ENCODE results near the gene CLTRN.
A peak's percentile ranks its signal among the peaks of the same experiment; 100 is the strongest.
"Not testable (repeated sequence)": the region's sequence is repeated elsewhere in the genome, so short reads cannot be mapped to it uniquely, and the experiment has no call there.

Gene CLTRN

GRCh38 chrX:15664487-15665444, at the start of gene CLTRN:
CLTRN (minus strand) TSS chrX:15664805; CDS start chrX:15664775, 30 bp downstream.
- DNase-seq (no peak), ATAC-seq (no peak)
- peaks cover 6% of the 10 kb centered on the region for H3K27me3 Mint-ChIP-seq

GRCh38 chrX:15704273-15704672, 39.7 kb upstream of the CLTRN start:
- not testable (repeated sequence) for H3K36me3 Mint-ChIP-seq (ENCODE audit: low read depth)

More at GRCh38 chrX:15664487-15665444, at the start of gene CLTRN:
- Mint-ChIP-seq H3K9me3 (no peaks in the 10 kb centered on the region), H3K4me1 (no peaks in the 10 kb centered on the region), H3K4me3 (no peak within 1 kb of the TSS), H3K36me3 (ENCODE audit: low read depth) (no peaks in the 10 kb centered on the region), H3K27ac (no peak within 1 kb of the TSS)

GRCh38 chrX:15703809-15704208, 39.2 kb upstream of the CLTRN start:
- H3K36me3 Mint-ChIP-seq (ENCODE audit: low read depth); H3K27ac Mint-ChIP-seq; H3K9me3 Mint-ChIP-seq; H3K27me3 Mint-ChIP-seq; H3K4me3 Mint-ChIP-seq; DNase-seq; H3K4me1 Mint-ChIP-seq: not testable (repeated sequence)
- peak; percentile 33 for ATAC-seq

More at GRCh38 chrX:15704273-15704672, 39.7 kb upstream of the CLTRN start:
- H3K27me3 Mint-ChIP-seq, H3K27ac Mint-ChIP-seq, DNase-seq, H3K4me1 Mint-ChIP-seq, H3K4me3 Mint-ChIP-seq, ATAC-seq, H3K9me3 Mint-ChIP-seq: not testable (repeated sequence)

GRCh38 chrX:15702488-15703371, 38.1 kb upstream of the CLTRN start:
- DNase-seq (no peak), ATAC-seq (no peak)
- Mint-ChIP-seq H3K4me1 (no peaks in the 10 kb centered on the region), H3K9me3 (no peaks in the 10 kb centered on the region), H3K27me3 (no peaks in the 10 kb centered on the region), H3K27ac (no peak overlapping the region), H3K36me3 (ENCODE audit: low read depth) (peaks cover under 1% of the 10 kb centered on the region), H3K4me3 (no peak overlapping the region)

- H3K36me3 Mint-ChIP-seq (ENCODE audit: low read depth) = peaks cover 16% of the 10 kb centered on the region
- ATAC-seq (no peak), DNase-seq (no peak)
- H3K9me3 Mint-ChIP-seq = no peaks in the 10 kb centered on the region
- H3K4me3 Mint-ChIP-seq = no peak overlapping the region
- H3K4me1 Mint-ChIP-seq = peaks cover 5% of the 10 kb centered on the region
- no peak overlapping the region for H3K27ac Mint-ChIP-seq
- no peaks in the 10 kb centered on the region for H3K27me3 Mint-ChIP-seq
Observed at GRCh38 chrX:15696516-15696915, 31.9 kb upstream of the CLTRN start.

GRCh38 chrX:15694941-15695451, 30.4 kb upstream of the CLTRN start:
- Mint-ChIP-seq H3K27me3 (no peaks in the 10 kb centered on the region), H3K27ac (no peak overlapping the region), H3K4me1 (peaks cover 5% of the 10 kb centered on the region), H3K36me3 (ENCODE audit: low read depth) (peaks cover 24% of the 10 kb centered on the region), H3K4me3 (no peak overlapping the region), H3K9me3 (no peaks in the 10 kb centered on the region)
- no peak for DNase-seq
- peak; percentile 66 for ATAC-seq

- peaks cover 8% of the 10 kb centered on the region for H3K36me3 Mint-ChIP-seq (ENCODE audit: low read depth)
Observed at GRCh38 chrX:15686818-15687685, 22.4 kb upstream of the CLTRN start.

GRCh38 chrX:15683193-15683592, 18.6 kb upstream of the CLTRN start:
- Mint-ChIP-seq H3K9me3 (no peaks in the 10 kb centered on the region), H3K36me3 (ENCODE audit: low read depth) (peaks cover 9% of the 10 kb centered on the region), H3K27ac (no peak overlapping the region), H3K27me3 (no peaks in the 10 kb centered on the region), H3K4me1 (peaks cover 18% of the 10 kb centered on the region), H3K4me3 (no peak overlapping the region)
- no peak for DNase-seq
- ATAC-seq = no peak

More at GRCh38 chrX:15686818-15687685, 22.4 kb upstream of the CLTRN start:
- Mint-ChIP-seq H3K27ac (no peak overlapping the region), H3K4me1 (peaks cover 9% of the 10 kb centered on the region), H3K9me3 (no peaks in the 10 kb centered on the region), H3K4me3 (no peak overlapping the region), H3K27me3 (no peaks in the 10 kb centered on the region)
- ATAC-seq (peak; percentile 71), DNase-seq (peak; percentile 33)

GRCh38 chrX:15681433-15681832, 16.8 kb upstream of the CLTRN start:
- Mint-ChIP-seq H3K4me3 (no peak overlapping the region), H3K27me3 (no peaks in the 10 kb centered on the region), H3K9me3 (no peaks in the 10 kb centered on the region), H3K4me1 (peaks cover 35% of the 10 kb centered on the region), H3K27ac (peak overlapping the region; percentile 12), H3K36me3 (ENCODE audit: low read depth) (peaks cover 12% of the 10 kb centered on the region)
- no peak for ATAC-seq
- no peak for DNase-seq

GRCh38 chrX:15680401-15680800, 15.8 kb upstream of the CLTRN start:
- Mint-ChIP-seq H3K27ac (peak overlapping the region; percentile 78), H3K4me1 (peaks cover 33% of the 10 kb centered on the region), H3K27me3 (no peaks in the 10 kb centered on the region), H3K36me3 (ENCODE audit: low read depth) (peaks cover 12% of the 10 kb centered on the region), H3K4me3 (no peak overlapping the region), H3K9me3 (no peaks in the 10 kb centered on the region)
- ATAC-seq (no peak), DNase-seq (no peak)

- Mint-ChIP-seq H3K4me3 (no peak overlapping the region), H3K9me3 (no peaks in the 10 kb centered on the region), H3K4me1 (peaks cover 33% of the 10 kb centered on the region), H3K27me3 (no peaks in the 10 kb centered on the region), H3K36me3 (ENCODE audit: low read depth) (peaks cover 12% of the 10 kb centered on the region), H3K27ac (no peak overlapping the region)
- ATAC-seq (no peak), DNase-seq (no peak)
Observed at GRCh38 chrX:15679246-15679645, 14.6 kb upstream of the CLTRN start.

- H3K4me1 Mint-ChIP-seq = peaks cover 41% of the 10 kb centered on the region
- H3K36me3 Mint-ChIP-seq (ENCODE audit: low read depth) = peaks cover 12% of the 10 kb centered on the region
- H3K4me3 Mint-ChIP-seq = no peak overlapping the region
- ATAC-seq (no peak), DNase-seq (no peak)
- H3K27ac Mint-ChIP-seq = no peak overlapping the region
- H3K27me3 Mint-ChIP-seq = no peaks in the 10 kb centered on the region
- H3K9me3 Mint-ChIP-seq = no peaks in the 10 kb centered on the region
Observed at GRCh38 chrX:15678339-15678738, 13.7 kb upstream of the CLTRN start.

- Mint-ChIP-seq H3K9me3 (no peaks in the 10 kb centered on the region), H3K4me3 (no peak overlapping the region), H3K4me1 (peaks cover 52% of the 10 kb centered on the region), H3K27ac (no peak overlapping the region), H3K36me3 (ENCODE audit: low read depth) (peaks cover 12% of the 10 kb centered on the region), H3K27me3 (no peaks in the 10 kb centered on the region)
- DNase-seq (no peak), ATAC-seq (no peak)
Observed at GRCh38 chrX:15676886-15677285, 12.3 kb upstream of the CLTRN start.

GRCh38 chrX:15675490-15675921, 10.9 kb upstream of the CLTRN start:
- DNase-seq (peak; percentile 81), ATAC-seq (peak; percentile 74)
- Mint-ChIP-seq H3K36me3 (ENCODE audit: low read depth) (peaks cover 8% of the 10 kb centered on the region), H3K4me1 (peaks cover 54% of the 10 kb centered on the region), H3K4me3 (no peak overlapping the region), H3K27me3 (no peaks in the 10 kb centered on the region), H3K27ac (no peak overlapping the region), H3K9me3 (no peaks in the 10 kb centered on the region)
